Hepatocyte (in vitro differentiated cells): ENCODE data around the gene CREBL2. TPM values are rescaled to one million over a fixed set of nuclear protein-coding genes. Genes with fewer than 3 reads are reported as not detected.
A peak's percentile ranks its signal among the peaks of the same experiment; 100 is the strongest.
"Not testable (repeated sequence)": the region's sequence is repeated elsewhere in the genome, so short reads cannot be mapped to it uniquely, and the experiment has no call there.

Experiments used
- DNase-seq: peaks from one replicate; pipeline ENCODE4 v3.0.0-alpha.2; 2016; ENCODE audit warnings: low spot score
- H2AFZ ChIP-seq: fragments of 200-600 bp; sonication (generic); 2 replicates; pipeline ENCODE4 v1.6.0; 2016; ENCODE audit warnings: antibody characterized with exemption, mild to moderate bottlenecking
- H3K27ac ChIP-seq: fragments of 200-600 bp; sonication (generic); 2 replicates; pipeline ENCODE4 v1.5.1; 2016; ENCODE audit warnings: mild to moderate bottlenecking
- H3K27me3 ChIP-seq: fragments of 200-600 bp; sonication (generic); 2 replicates; pipeline ENCODE4 v1.6.1; 2016
- H3K36me3 ChIP-seq: fragments of 200-600 bp; sonication (generic); replicated peaks from 2 replicates; pipeline ENCODE4 v1.5.1; 2016; ENCODE audit warnings: low read depth; ENCODE audit not compliant: insufficient read depth
- H3K4me1 ChIP-seq: fragments of 200-600 bp; sonication (generic); 2 replicates; pipeline ENCODE4 v1.5.1; 2016; ENCODE audit warnings: mild to moderate bottlenecking, moderate library complexity; ENCODE audit not compliant: insufficient read depth
- H3K4me2 ChIP-seq: fragments of 200-600 bp; sonication (generic); 2 replicates; pipeline ENCODE4 v1.6.0; 2016
- H3K4me3 ChIP-seq: fragments of 200-600 bp; sonication (generic); 2 replicates; pipeline ENCODE4 v1.5.1; 2016; ENCODE audit warnings: mild to moderate bottlenecking
- H3K79me2 ChIP-seq: fragments of 200-600 bp; sonication (generic); 2 replicates; pipeline ENCODE4 v1.6.0; 2017; ENCODE audit warnings: mild to moderate bottlenecking
- H3K9me2 ChIP-seq: fragments of 200-600 bp; sonication (generic); replicated peaks from 2 replicates; pipeline ENCODE4 v1.6.0; 2017; ENCODE audit warnings: mild to moderate bottlenecking; ENCODE audit not compliant: insufficient read depth
- H3K9me3 ChIP-seq: fragments of 200-600 bp; sonication (generic); 2 replicates; pipeline ENCODE4 v1.5.1; 2016; ENCODE audit warnings: low read depth, mild to moderate bottlenecking
- H4K20me1 ChIP-seq: fragments of 200-600 bp; sonication (generic); 2 replicates; pipeline ENCODE4 v1.6.0; 2016; ENCODE audit warnings: mild to moderate bottlenecking; ENCODE audit not compliant: insufficient read depth, poor library complexity, severe bottlenecking
- CTCF ChIP-seq: fragments of 200-600 bp; sonication (generic); IDR thresholded peaks from 2 replicates; pipeline ENCODE4 v1.5.1; 2016; ENCODE audit warnings: antibody characterized with exemption, mild to moderate bottlenecking; ENCODE audit not compliant: poor library complexity
- EZH2 ChIP-seq: fragments of 200-600 bp; sonication (generic); IDR thresholded peaks from 2 replicates; pipeline ENCODE4 v1.6.1; 2016; ENCODE audit warnings: antibody characterized with exemption, mild to moderate bottlenecking, borderline replicate concordance
- EZH2phosphoT487 ChIP-seq: fragments of 200-600 bp; sonication (generic); IDR thresholded peaks from one replicate; pipeline ENCODE4 v1.6.1; 2018; ENCODE audit warnings: antibody characterized with exemption, mild to moderate bottlenecking, low read depth, moderate library complexity; ENCODE audit not compliant: unreplicated experiment, severe bottlenecking
- WGBS: methylation state at CpG from one replicate; pipeline ENCODE4 v1.1.6; 2016; ENCODE audit warnings: low lambda C conversion rate; ENCODE audit errors: missing lambda C conversion rate; 5-methylcytosine and 5-hydroxymethylcytosine counted together
- polyA plus RNA-seq: library from polyadenylated mRNA; unstranded; fragments of >200 nt; fragmentation: Nextera tagmentation; extraction: Ambion mirVana; gene quantifications from 2 replicates; pipeline ENCODE4 v1.2.1, GENCODE V29; 2016
- total RNA-seq: library from RNA; depleted of rRNA; stranded (reverse); fragments of >200 nt; gene quantifications from 2 replicates; pipeline ENCODE4 v1.2.3, GENCODE V29; 2014

The CREBL2 gene
- total and polyA plus RNA-seq, 2 experiments from 2014 or later, result 11.4 to 19.4 TPM

- peak overlapping the region; percentile 24 for H3K4me3 ChIP-seq
- H3K79me2 ChIP-seq, result peaks cover 27% of the 10 kb centered on the region
- 66% methylated on average over 11 of the region's 11 CpGs for WGBS
- no peaks in the 10 kb centered on the region for H3K9me3 ChIP-seq
- peak overlapping the region; percentile 75 for H2AFZ ChIP-seq
- peak overlapping the region; percentile 77 for H3K4me2 ChIP-seq
- H3K27me3 ChIP-seq, result no peaks in the 10 kb centered on the region
- no peaks in the 10 kb centered on the region for H3K9me2 ChIP-seq
- no peak for DNase-seq
- no peaks in the 10 kb centered on the region for H4K20me1 ChIP-seq
- TF ChIP-seq EZH2phosphoT487 (no peak), EZH2 (no peak), CTCF (no peak)
- no peaks in the 10 kb centered on the region for H3K36me3 ChIP-seq
- H3K4me1 ChIP-seq, result peaks cover 14% of the 10 kb centered on the region
- H3K27ac ChIP-seq, result peak overlapping the region; percentile 100
Observed at GRCh38 chr12:12563290-12563928, 48.3 kb upstream of the CREBL2 start.

- H3K4me1 ChIP-seq, result peaks cover 14% of the 10 kb centered on the region
- WGBS, result 90% methylated on average over 1 of the region's 1 CpG
- no peak overlapping the region for H3K4me2 ChIP-seq
- no peak overlapping the region for H3K4me3 ChIP-seq
- no peaks in the 10 kb centered on the region for H3K27me3 ChIP-seq
- TF ChIP-seq EZH2phosphoT487, result no peak
- no peak for TF ChIP-seq CTCF
- no peak for TF ChIP-seq EZH2
- H3K79me2 ChIP-seq, result peaks cover 12% of the 10 kb centered on the region
- DNase-seq, result peak; percentile 10
- H2AFZ ChIP-seq, result no peak overlapping the region
- H3K9me2 ChIP-seq, result no peaks in the 10 kb centered on the region
- no peaks in the 10 kb centered on the region for H4K20me1 ChIP-seq
- no peak overlapping the region for H3K27ac ChIP-seq
- no peaks in the 10 kb centered on the region for H3K36me3 ChIP-seq
- no peaks in the 10 kb centered on the region for H3K9me3 ChIP-seq
Observed at GRCh38 chr12:12564911-12565310, 46.8 kb upstream of the CREBL2 start.

GRCh38 chr12:12565971-12566370 lies 45.7 kb upstream of the CREBL2 start:
- not testable (repeated sequence) for H3K9me3 ChIP-seq, H3K27ac ChIP-seq, H3K27me3 ChIP-seq, H3K9me2 ChIP-seq, H3K36me3 ChIP-seq, H3K79me2 ChIP-seq, H2AFZ ChIP-seq, H3K4me3 ChIP-seq, DNase-seq, H3K4me1 ChIP-seq, H4K20me1 ChIP-seq, H3K4me2 ChIP-seq
- WGBS, result 100% methylated on average over 1 of the region's 32 CpGs

GRCh38 chr12:12572659-12573058 lies 39.0 kb upstream of the CREBL2 start:
- H3K9me3 ChIP-seq, result no peaks in the 10 kb centered on the region
- no peaks in the 10 kb centered on the region for H4K20me1 ChIP-seq
- H3K36me3 ChIP-seq, result no peaks in the 10 kb centered on the region
- H3K27me3 ChIP-seq, result no peaks in the 10 kb centered on the region
- H3K79me2 ChIP-seq, result no peaks in the 10 kb centered on the region
- no peak overlapping the region for H2AFZ ChIP-seq
- no peaks in the 10 kb centered on the region for H3K4me1 ChIP-seq
- DNase-seq, result no peak
- TF ChIP-seq EZH2 (no peak), EZH2phosphoT487 (no peak), CTCF (no peak)
- H3K9me2 ChIP-seq, result no peaks in the 10 kb centered on the region
- H3K27ac ChIP-seq, result no peak overlapping the region
- H3K4me2 ChIP-seq, result no peak overlapping the region
- 100% methylated on average over 3 of the region's 3 CpGs for WGBS
- no peak overlapping the region for H3K4me3 ChIP-seq
